ENCODE data around the gene TMEM163.

TMEM163 gene

GRCh38 chr2:134426721-134427120 lies 292.1 kb downstream of the TMEM163 start:
- TF ChIP-seq CTCF (IDR thresholded peaks at IDR 0.05; ENCODE audit: low read length, missing control alignments), result no peak
- H3K4me3 ChIP-seq (replicated peaks; ENCODE audit: low read depth, low read length), result no peak overlapping the region
- no peak for DNase-seq (ENCODE audit: low read depth)

- DNase-seq (ENCODE audit: low read depth), result no peak
- no peak overlapping the region for H3K4me3 ChIP-seq (replicated peaks; ENCODE audit: low read depth, low read length)
- TF ChIP-seq CTCF (IDR thresholded peaks at IDR 0.05; ENCODE audit: low read length, missing control alignments), result no peak
Measured at GRCh38 chr2:134425724-134426496, 292.9 kb downstream of the TMEM163 start.

- TF ChIP-seq CTCF (IDR thresholded peaks at IDR 0.05; ENCODE audit: low read length, missing control alignments), result no peak
- no peak overlapping the region for H3K4me3 ChIP-seq (replicated peaks; ENCODE audit: low read depth, low read length)
- no peak for DNase-seq (ENCODE audit: low read depth)
Measured at GRCh38 chr2:134421556-134422328, 297.1 kb downstream of the TMEM163 start.

- no peak for DNase-seq (ENCODE audit: low read depth)
- no peak overlapping the region for H3K4me3 ChIP-seq (replicated peaks; ENCODE audit: low read depth, low read length)
- TF ChIP-seq CTCF (IDR thresholded peaks at IDR 0.05; ENCODE audit: low read length, missing control alignments), result no peak
Measured at GRCh38 chr2:134420920-134421319, 297.9 kb downstream of the TMEM163 start.

GRCh38 chr2:134420259-134420658 lies 298.5 kb downstream of the TMEM163 start:
- no peak for TF ChIP-seq CTCF (IDR thresholded peaks at IDR 0.05; ENCODE audit: low read length, missing control alignments)
- no peak overlapping the region for H3K4me3 ChIP-seq (replicated peaks; ENCODE audit: low read depth, low read length)
- no peak for DNase-seq (ENCODE audit: low read depth)

- no peak for DNase-seq (ENCODE audit: low read depth)
- H3K4me3 ChIP-seq (replicated peaks; ENCODE audit: low read depth, low read length), result no peak overlapping the region
- TF ChIP-seq CTCF (IDR thresholded peaks at IDR 0.05; ENCODE audit: low read length, missing control alignments), result no peak
Measured at GRCh38 chr2:134417968-134418582, 300.7 kb downstream of the TMEM163 start.
